HG03342 (cell line): Measurements from ENCODE around the gene ZNF311.
"Not testable (repeated sequence)": the region's sequence is repeated elsewhere in the genome, so short reads cannot be mapped to it uniquely, and the experiment has no call there.

Experiments used
- ATAC-seq: cut with Tn5 transposase; IDR thresholded peaks from one replicate; pipeline ENCODE4 v1.9.1; 2021; ENCODE audit warnings: mild to moderate bottlenecking, moderate library complexity; ENCODE audit not compliant: unreplicated experiment

Gene ZNF311

DNA sequence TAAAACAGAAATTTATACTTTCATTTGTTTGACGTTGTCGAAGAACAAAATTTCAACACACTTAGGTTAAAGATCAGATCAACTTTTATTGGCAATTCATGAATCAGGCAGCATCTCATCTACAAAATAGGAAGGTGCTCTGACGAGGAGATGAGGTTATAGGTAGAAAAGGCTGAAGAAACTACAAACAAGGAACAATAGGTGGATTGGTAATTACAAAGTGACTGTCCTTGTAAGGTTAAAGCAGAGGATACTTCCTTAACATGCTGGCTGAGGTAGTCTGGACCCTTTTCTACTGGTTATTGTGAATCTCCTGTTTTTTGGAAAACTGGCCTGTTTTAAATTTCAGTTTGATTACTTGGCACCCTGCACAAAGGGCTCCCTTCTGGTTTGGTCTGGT, 48.8 kb downstream of the ZNF311 start:
- ATAC-seq: no peak

DNA sequence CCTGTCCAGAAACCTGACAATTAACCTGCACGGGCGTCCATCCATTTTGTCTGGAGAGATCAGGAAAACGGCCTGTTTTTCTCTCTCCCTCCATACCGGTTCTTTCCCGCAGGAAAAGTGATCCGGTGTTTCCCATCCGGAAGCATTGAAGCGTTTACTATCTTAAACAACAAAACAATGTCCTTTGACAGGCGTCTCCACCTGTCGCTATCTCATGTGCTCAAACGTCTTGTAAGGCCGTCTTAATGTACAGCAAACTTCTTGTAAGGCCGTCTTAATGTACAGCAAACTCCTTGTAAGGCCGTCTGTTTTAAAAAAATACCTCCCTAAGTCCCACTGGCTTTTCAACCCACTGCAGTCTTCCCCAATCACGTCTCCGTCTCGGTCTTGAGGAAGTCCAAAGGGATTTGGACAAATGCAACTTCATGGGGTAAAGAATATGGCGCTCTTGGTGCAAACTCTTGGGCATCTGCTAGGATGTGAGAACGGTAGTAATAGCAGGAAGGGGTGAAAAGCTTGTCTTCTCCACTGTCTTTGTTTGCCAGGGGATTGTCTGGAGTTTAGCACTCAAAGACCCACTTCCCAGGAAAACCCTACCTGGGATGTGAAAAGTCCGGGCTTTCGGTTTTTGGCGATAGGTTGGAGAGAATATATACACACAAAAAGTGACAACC, 51.4 kb downstream of the ZNF311 start:
- no peak for ATAC-seq

- ATAC-seq: no peak
These were observed 52.0 kb downstream of the ZNF311 start for GRCh38 chr6:28953039-28953584.

DNA sequence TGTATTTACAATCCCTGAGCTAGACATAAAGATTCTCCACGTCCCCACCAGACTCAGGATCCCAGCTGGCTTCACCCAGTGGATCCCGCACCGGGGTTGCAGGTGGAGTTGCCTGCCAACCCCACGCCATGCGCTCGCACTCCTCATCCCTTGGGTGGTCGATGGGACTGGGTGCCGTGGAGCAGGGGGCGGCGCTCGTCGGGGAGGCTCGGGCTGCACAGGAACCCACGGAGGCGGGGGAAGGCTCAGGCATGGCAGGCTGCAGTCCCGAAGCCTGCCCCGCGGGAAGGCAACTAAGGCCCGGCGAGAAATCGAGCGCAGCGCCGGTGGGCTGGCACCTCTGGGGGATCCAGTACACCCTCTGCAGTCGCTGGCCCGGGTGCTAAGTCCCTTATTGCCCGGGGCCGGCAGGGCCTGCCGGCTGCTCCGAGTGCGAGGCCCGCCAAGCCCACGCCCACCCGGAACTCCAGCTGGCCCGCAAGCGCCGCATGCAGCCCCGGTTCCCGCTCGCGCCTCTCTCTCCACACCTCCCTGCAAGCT, 55.4 kb downstream of the ZNF311 start:
- ATAC-seq: not testable (repeated sequence)

DNA sequence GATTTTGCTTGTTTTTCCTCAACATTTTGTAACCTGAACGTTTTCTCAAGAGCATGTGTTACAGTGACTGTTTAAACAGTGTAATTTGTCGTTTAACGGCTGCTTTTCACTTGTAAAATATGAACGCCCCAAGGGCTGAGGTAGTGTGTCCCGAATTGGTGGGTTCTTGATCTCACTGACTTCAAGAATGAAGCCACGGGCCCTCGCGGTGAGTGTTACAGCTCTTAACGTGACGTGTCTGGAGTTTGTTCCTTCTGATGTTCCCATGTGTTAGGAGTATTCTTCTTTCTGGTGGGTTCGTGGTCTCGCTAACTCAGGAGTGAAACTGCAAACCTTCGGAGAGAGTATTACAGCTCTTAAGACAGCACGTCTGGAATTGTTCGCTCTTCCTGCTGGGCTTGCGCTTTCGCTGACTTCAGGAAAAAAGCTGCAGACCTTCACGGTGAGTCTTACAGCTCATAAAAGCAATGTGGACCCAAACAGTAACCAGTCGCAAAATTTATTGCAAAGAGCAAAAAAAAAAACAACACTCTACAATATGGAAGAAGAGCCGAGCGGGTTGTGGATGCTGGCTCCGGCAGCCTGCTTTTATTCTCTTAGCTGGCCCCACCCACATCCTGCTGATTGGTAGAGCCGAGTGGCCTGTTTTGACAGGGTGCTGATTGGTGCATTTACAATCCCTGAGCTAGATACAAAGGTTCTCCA, 56.2 kb downstream of the ZNF311 start:
- no peak for ATAC-seq

- ATAC-seq: no peak
These were observed 57.3 kb downstream of the ZNF311 start for GRCh38 chr6:28947831-28948270.

DNA sequence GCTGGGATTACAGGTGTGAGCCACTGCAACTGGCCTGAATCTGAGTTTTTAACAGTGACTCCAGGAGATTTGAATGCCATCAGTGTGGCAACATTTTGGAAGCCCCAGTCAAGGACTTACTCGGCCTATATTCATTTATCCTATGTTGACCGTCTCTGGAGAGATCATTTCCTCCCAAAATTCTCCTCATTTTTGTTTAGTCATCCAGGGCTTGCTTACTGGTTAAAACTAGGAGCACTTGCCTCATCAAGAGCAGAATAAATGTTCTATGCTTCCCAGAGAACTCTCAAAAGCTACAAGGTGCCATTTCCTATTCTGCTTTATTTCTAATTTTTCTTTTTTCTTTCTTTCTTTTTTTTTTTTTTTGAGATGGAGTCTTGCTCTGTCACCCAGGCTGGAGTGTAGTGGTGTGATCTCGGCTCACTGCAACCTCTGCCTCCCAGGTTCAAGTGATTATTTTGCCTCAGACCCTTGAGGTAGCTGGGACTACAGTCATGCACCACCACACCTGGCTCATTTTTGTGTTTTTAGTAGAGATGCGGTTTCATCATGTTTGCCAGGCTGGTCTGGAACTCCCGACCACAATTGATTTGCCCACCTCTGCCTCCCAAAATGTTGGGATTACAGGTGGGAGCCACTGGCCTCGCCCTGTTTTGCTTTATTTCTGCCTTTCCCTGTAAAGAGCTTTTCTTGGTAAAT, 57.9 kb downstream of the ZNF311 start:
- no peak for ATAC-seq

DNA sequence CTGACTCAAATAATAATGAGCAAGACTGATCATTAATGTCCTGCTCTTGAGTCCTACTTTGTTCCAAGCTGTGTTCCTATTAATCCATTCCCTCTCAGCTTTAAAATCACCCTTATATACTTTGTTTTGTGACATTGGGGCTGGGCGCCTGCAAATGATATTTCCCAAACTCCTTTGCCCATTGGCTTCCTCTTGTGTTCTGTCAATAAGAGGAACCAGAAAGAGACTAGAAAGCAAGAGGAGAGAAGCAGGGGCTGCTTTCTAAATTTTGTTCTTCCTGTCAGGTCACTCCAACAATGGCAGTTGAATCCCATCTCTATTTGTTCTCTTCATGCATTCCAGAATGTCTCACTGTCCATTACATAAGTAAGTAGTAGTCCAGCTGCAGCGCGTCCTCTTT, 59.8 kb downstream of the ZNF311 start:
- no peak for ATAC-seq
